B cell (primary cell): Measurements from ENCODE around the gene PHOSPHO2. TPM values are rescaled to one million over a fixed set of nuclear protein-coding genes. Genes with fewer than 3 reads are reported as not detected.

Experiments
- ATAC-seq: fragments of 200-7000 bp; cut with Tn5 transposase; one replicate; pipeline ENCODE4 v1.10.0; 2021; ENCODE audit warnings: low read depth, mild to moderate bottlenecking, moderate number of reproducible peaks, moderate library complexity
- CTCF ChIA-PET: fragments of 350-600 bp; sonication (Branson Sonifier 250); formaldehyde crosslinking; loops from one replicate; lab custom pipeline; 2021; ENCODE audit warnings: antibody characterized with exemption, inconsistent platforms; lab: Charles Lee
- POLR2A ChIA-PET: fragments of 350-600 bp; sonication (Branson Sonifier 250); formaldehyde crosslinking; loops from one replicate; lab custom pipeline; 2021; ENCODE audit warnings: antibody characterized with exemption; lab: Charles Lee
- DNase-seq: peaks from one replicate; pipeline ENCODE4 v3.0.0; 2013
- H2AFZ ChIP-seq: 2 replicates; pipeline ENCODE4 v1.6.1; 2012; ENCODE audit warnings: mild to moderate bottlenecking, low read depth, low read length; ENCODE audit not compliant: insufficient read depth, poor library complexity, severe bottlenecking
- H3K27ac ChIP-seq, 2 donors: 1 replicate in 1 of 2; 2 replicates in 1 of 2; pipeline ENCODE4 v1.5.1; 2012 to 2013; ENCODE audit warnings: low read length in 2 of 2, mild to moderate bottlenecking in 2 of 2, moderate library complexity in 1 of 2
- H3K27me3 ChIP-seq, 4 experiments: fragments of 200-600 bp in 1 of 4; sonication (generic) in 1 of 4; replicated peaks in 1 of 4; 1 replicate in 2 of 4; 2 replicates in 2 of 4; pipeline versions ENCODE4 v1.6.1 to v1.7.0; 2013 to 2016; ENCODE audit warnings: low read length in 3 of 4, mild to moderate bottlenecking in 2 of 4, mixed read lengths in 1 of 4, moderate library complexity in 1 of 4; ENCODE audit not compliant: insufficient read depth in 4 of 4, control insufficient read depth in 3 of 4; ENCODE audit errors: control extremely low read depth in 1 of 4
- H3K36me3 ChIP-seq, 2 experiments: replicated peaks in 1 of 2; 1 replicate in 1 of 2; 2 replicates in 1 of 2; pipeline versions ENCODE4 v1.6.1 to v1.7.1; 2013; ENCODE audit warnings: low read length in 1 of 2; ENCODE audit not compliant: insufficient read depth in 2 of 2, control insufficient read depth in 1 of 2; ENCODE audit errors: control extremely low read depth in 1 of 2, extremely low read depth in 1 of 2
- H3K4me1 ChIP-seq, 2 donors: fragments of 200-600 bp in 1 of 2; sonication (generic) in 1 of 2; 1 replicate in 1 of 2; 2 replicates in 1 of 2; pipeline versions ENCODE4 v1.5.1 to v1.6.1; 2013 to 2017; ENCODE audit warnings: low read length in 2 of 2; ENCODE audit not compliant: control insufficient read depth in 2 of 2, insufficient read depth in 2 of 2
- H3K4me2 ChIP-seq: replicated peaks from 2 replicates; pipeline ENCODE3; 2012; ENCODE audit warnings: mild to moderate bottlenecking, low read depth, low read length; ENCODE audit not compliant: poor library complexity, severe bottlenecking
- H3K4me3 ChIP-seq, 5 experiments: fragments of 200-600 bp in 1 of 5; sonication (generic) in 1 of 5; 1 replicate in 3 of 5; 2 replicates in 2 of 5; pipeline versions ENCODE4 v1.5.1 to v1.7.0; 2011 to 2016; ENCODE audit warnings: low read length in 4 of 5, mild to moderate bottlenecking in 4 of 5, low read depth in 2 of 5, control low read depth in 1 of 5, moderate library complexity in 1 of 5; ENCODE audit not compliant: insufficient read depth in 1 of 5; ENCODE audit errors: control extremely low read depth in 1 of 5, extremely low read depth in 1 of 5
- H3K79me2 ChIP-seq: fragments of 200-600 bp; sonication (generic); one replicate; pipeline ENCODE4 v1.6.0; 2016; ENCODE audit warnings: low read length; ENCODE audit not compliant: control insufficient read depth, insufficient read depth
- H3K9ac ChIP-seq: fragments of 200-600 bp; sonication (generic); 2 replicates; pipeline ENCODE4 v1.6.1; 2017; ENCODE audit warnings: mild to moderate bottlenecking, low read length, moderate library complexity
- H3K9me3 ChIP-seq, 3 donors: one replicate each; pipeline versions ENCODE4 v1.6.1 to v1.7.1; 2013; ENCODE audit warnings: low read length in 2 of 3; ENCODE audit not compliant: control insufficient read depth in 2 of 3, insufficient read depth in 1 of 3; ENCODE audit errors: control extremely low read depth in 1 of 3
- H4K20me1 ChIP-seq: 2 replicates; pipeline ENCODE4 v1.6.0; 2012; ENCODE audit warnings: mild to moderate bottlenecking, low read length; ENCODE audit not compliant: insufficient read depth, control insufficient read depth, poor library complexity, severe bottlenecking
- H3K27ac Mint-ChIP-seq: one replicate; pipeline ENCODE4 v1.8.0; 2021; ENCODE audit warnings: mixed read lengths
- H3K27me3 Mint-ChIP-seq: one replicate; pipeline ENCODE4 v1.8.0; 2021; ENCODE audit warnings: mixed read lengths
- H3K4me1 Mint-ChIP-seq: one replicate; pipeline ENCODE4 v1.8.0; 2021; ENCODE audit warnings: mixed read lengths
- H3K4me3 Mint-ChIP-seq: one replicate; pipeline ENCODE4 v1.8.0; 2021; ENCODE audit warnings: mixed read lengths
- H3K9me3 Mint-ChIP-seq: one replicate; pipeline ENCODE4 v1.8.0; 2022; ENCODE audit warnings: mixed read lengths; ENCODE audit not compliant: insufficient read depth
- EZH2 ChIP-seq: IDR thresholded peaks from 2 replicates; pipeline ENCODE4 v1.6.1; 2012; ENCODE audit warnings: borderline replicate concordance, low read depth, mild to moderate bottlenecking, moderate library complexity, low read length; ENCODE audit not compliant: insufficient read depth, poor library complexity, severe bottlenecking
- WGBS: methylation state at CpG from one replicate; pipeline ENCODE4 v1.1.5; 2013; ENCODE audit warnings: missing lambda C conversion rate; ENCODE audit not compliant: insufficient coverage; 5-methylcytosine and 5-hydroxymethylcytosine counted together
- intact Hi-C: fragments of 100-400 bp; cut with micrococcal nuclease; formaldehyde crosslinking; loops from one replicate; pipeline ENCODE4 v1.10.0; 2022
- polyA plus RNA-seq: library from polyadenylated mRNA; depleted of rRNA; stranded (reverse); fragments of >200 nt; gene quantifications from 2 replicates; pipeline ENCODE4 v1.2.3, GENCODE V29; 2012
- total RNA-seq, 2 donors: library from RNA; stranded (reverse); fragments of 120-200 nt in 1 of 2; gene quantifications; 1 replicate in 1 of 2; 2 replicates in 1 of 2; pipeline versions ENCODE4 v1.2.3 to v1.2.4, GENCODE V29; 2013 to 2022
- TF ChIP-seq, protein P1 (sequence below): fragments of 200-600 bp; IDR thresholded peaks from one replicate; pipeline ENCODE4 v1.8.0; 2022; ENCODE audit warnings: antibody characterized with exemption, mild to moderate bottlenecking

The PHOSPHO2 gene
- total and polyA plus RNA-seq, 2 donors (not counting 1 experiment from before 2014, with no cell fraction given): 1.5 to 8.4 TPM

- POLR2A ChIA-PET: no interaction called here
- intact Hi-C loops: no loop called here
These were observed 32.8 kb downstream of the PHOSPHO2 start for GRCh38 chr2:169727065-169727464.

DNA sequence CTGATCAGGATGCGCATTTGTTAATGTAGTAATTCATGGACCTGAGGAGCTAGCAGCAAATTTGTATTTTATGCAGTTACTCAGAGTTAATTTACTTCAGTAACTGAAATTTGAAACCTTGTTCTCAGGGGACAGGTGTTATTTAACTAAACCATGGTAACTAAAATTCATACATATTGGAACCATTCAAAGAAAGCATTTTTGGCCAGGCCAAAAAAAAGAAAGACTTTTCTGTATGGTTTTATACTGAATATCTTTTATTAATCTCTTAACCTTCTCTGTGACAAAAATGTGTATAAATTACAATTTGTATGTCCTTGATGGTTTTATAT lies 35.0 kb downstream of the PHOSPHO2 start:
- Histone ChIP-seq H3K36me3 (no peaks in the 10 kb centered on the region), H3K9me3 (no peaks in the 10 kb centered on the region), H4K20me1 (no peaks in the 10 kb centered on the region), H3K27me3 (peaks cover 0 to 4% (median 0%) of the 10 kb centered on the region in 4 experiments), H3K27ac (no peak overlapping the region), H2AFZ (no peak overlapping the region), H3K4me3 (no peak overlapping the region), H3K79me2 (no peaks in the 10 kb centered on the region), H3K9ac (no peak overlapping the region), H3K4me2 (no peak overlapping the region), H3K4me1 (peaks cover 9% of the 10 kb centered on the region in 2 donors)
- WGBS: no CpG with 5 or more reads among the region's 1 CpG
- POLR2A ChIA-PET: no interaction called here
- ATAC-seq (no peak), DNase-seq (no peak)
- Mint-ChIP-seq H3K27me3 (peaks cover 8% of the 10 kb centered on the region), H3K4me1 (peaks cover 11% of the 10 kb centered on the region), H3K27ac (no peak overlapping the region), H3K4me3 (no peak overlapping the region), H3K9me3 (no peaks in the 10 kb centered on the region)
- intact Hi-C loops: no loop called here
- TF ChIP-seq, protein P1, sequence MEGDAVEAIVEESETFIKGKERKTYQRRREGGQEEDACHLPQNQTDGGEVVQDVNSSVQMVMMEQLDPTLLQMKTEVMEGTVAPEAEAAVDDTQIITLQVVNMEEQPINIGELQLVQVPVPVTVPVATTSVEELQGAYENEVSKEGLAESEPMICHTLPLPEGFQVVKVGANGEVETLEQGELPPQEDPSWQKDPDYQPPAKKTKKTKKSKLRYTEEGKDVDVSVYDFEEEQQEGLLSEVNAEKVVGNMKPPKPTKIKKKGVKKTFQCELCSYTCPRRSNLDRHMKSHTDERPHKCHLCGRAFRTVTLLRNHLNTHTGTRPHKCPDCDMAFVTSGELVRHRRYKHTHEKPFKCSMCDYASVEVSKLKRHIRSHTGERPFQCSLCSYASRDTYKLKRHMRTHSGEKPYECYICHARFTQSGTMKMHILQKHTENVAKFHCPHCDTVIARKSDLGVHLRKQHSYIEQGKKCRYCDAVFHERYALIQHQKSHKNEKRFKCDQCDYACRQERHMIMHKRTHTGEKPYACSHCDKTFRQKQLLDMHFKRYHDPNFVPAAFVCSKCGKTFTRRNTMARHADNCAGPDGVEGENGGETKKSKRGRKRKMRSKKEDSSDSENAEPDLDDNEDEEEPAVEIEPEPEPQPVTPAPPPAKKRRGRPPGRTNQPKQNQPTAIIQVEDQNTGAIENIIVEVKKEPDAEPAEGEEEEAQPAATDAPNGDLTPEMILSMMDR: no peak
- TF ChIP-seq EZH2: no peak
- CTCF ChIA-PET: no interaction called here

More at GRCh38 chr2:169727065-169727464, 32.8 kb downstream of the PHOSPHO2 start:
- H3K9ac ChIP-seq: no peak overlapping the region
- no peaks in the 10 kb centered on the region for H4K20me1 ChIP-seq
- Mint-ChIP-seq H3K27me3 (peaks cover 8% of the 10 kb centered on the region), H3K27ac (no peak overlapping the region), H3K4me1 (no peaks in the 10 kb centered on the region), H3K9me3 (no peaks in the 10 kb centered on the region), H3K4me3 (no peak overlapping the region)
- ATAC-seq (no peak), DNase-seq (no peak)
- H3K9me3 ChIP-seq: no peaks in the 10 kb centered on the region
- H3K4me2 ChIP-seq: no peak overlapping the region
- H3K4me3 ChIP-seq: no peak overlapping the region
- H2AFZ ChIP-seq: no peak overlapping the region
- 95% methylated on average over 3 of the region's 5 CpGs for WGBS
- no peaks in the 10 kb centered on the region for H3K79me2 ChIP-seq
- no peaks in the 10 kb centered on the region for H3K4me1 ChIP-seq
- H3K36me3 ChIP-seq: no peaks in the 10 kb centered on the region
- TF ChIP-seq, protein P1: no peak
- no peak for TF ChIP-seq EZH2
- H3K27me3 ChIP-seq: no peaks in the 10 kb centered on the region
- CTCF ChIA-PET: no interaction called here
- H3K27ac ChIP-seq: no peak overlapping the region
